HG03558 (cell line): ENCODE measurements around the gene PTPRT.

Source experiments
- ATAC-seq: cut with Tn5 transposase; IDR thresholded peaks from one replicate; pipeline ENCODE4 v1.9.1; 2021; ENCODE audit warnings: moderate number of reproducible peaks; ENCODE audit not compliant: unreplicated experiment; ENCODE audit errors: extremely low read depth

Gene PTPRT

DNA sequence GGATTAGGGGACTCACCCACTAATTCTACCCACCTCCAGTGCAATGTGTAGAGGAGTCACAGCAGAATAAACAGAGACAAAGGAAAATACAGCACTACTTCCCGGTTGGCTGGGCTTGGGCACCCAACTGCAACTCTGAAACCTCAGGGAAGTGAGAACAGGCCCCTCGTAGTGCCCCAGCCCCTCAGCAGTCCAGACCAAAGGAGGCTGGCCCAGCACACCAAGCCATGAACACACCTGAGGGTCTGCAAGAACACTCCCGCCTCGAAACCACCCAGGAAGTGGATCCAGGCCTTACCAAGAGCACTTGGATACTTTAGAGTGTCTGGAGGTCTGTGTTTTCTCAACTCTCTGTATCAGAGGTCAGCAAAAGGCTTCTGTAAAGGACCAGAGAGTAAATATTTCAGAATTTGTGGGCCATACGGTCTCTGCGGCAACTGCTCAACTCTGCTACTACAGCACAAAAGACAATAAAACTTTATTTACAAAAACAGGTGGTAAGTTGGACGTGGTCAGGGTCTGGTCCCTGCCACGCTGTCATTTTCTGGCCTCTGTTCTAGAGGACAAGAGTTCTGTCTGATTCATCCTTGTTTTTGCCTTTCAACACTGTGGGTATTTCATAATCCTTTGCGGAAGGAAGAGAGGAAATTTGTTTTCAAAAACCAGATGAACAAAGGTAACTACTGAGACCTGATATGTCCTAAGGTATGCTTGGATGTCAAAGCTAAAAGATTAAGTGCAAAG, 154.6 kb downstream of the PTPRT start:
- no peak for ATAC-seq

DNA sequence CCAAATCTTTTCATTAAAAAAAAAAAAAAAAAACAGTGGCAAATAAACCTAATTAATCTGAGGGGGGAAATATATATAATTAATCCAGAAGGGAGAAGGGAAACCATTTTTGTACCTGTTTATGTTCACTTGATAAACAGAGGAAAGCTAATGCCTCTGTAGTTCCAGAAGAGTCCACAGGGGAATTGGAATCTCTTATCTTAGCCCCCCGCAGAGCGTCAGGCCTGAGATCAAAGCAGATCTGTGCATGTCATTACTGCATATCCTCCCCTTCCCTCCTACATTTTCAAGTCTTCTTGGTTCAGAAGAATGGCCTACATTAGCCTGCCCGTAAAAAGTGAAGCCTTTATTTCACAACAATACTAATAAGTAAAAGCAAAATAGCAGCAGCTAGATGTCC, 157.2 kb downstream of the PTPRT start:
- no peak for ATAC-seq

DNA sequence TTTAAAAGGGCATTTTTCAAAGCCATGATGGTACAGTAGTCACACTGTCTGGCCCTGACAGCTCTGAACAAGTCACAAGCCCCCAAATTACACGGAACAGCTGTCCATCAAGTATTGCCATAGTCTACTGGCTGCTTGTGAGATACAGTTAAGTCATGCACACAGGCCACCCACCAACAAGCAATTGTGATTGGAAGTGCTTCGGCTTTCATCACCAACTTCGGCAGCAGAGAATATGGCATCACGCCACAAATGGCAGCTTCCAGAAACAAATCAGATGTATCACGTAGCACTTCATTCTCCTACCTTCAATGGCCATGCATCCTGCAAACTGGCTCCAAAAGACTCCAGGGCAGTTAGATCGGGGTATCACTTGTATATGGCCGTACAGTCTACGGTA, 160.5 kb downstream of the PTPRT start:
- no peak for ATAC-seq

DNA sequence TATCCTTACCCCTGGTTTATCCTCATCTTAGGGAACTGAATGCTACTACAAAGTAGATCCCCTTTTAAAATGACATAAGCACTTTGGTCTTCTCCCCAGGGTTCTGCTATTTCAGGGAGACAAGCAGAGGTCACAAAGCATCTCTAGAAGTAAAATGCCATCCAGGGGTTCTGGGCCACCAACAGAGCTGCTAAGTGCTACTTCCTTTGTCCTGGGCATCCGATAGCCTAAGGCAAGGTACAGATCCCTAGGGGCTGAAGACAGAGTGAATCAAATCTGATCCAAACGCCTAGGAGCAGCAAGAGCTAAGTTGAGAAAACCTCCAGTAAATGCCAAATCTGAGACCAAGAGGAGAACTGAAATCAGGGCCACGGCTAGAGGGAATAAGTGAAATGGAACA, 161.2 kb downstream of the PTPRT start:
- no peak for ATAC-seq

DNA sequence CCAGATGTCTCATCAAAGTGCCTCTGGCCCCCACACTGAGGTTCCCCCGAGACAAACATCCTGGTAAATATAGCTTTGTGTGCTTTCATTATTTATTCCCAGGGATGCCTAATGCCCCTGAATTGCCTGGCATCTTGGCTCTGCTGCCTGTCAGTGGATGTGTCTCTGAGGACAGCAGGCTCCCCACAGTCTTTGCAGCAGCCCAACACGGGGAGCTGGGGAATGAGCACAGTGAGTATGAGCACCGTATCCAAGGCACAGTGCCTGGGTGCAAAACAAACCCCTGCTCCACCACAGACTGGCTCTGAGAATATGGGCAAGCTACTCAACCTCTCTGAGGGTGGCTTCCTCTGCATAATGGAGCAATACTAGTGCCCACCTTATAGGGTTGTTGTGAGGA, 165.9 kb downstream of the PTPRT start:
- no peak for ATAC-seq

DNA sequence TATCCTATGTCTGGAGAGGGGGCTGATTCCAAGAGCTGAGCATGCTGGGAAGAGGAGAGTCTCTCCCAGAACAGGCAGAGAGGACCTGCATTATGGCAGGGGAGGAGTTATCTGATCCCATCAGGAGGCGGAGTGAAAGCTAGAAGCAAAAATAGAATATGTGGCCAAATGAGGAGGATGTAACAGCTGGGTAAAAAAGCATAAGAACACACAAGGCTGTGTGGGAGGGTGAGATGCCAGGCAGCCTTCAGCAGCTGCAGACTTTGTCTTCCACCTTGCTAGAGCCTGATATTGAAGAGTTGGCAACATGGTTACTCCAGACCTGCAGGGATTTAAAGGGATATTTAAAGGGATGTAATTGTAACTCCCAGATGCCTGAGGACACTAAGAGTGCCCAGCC, 167.1 kb downstream of the PTPRT start:
- ATAC-seq = no peak

DNA sequence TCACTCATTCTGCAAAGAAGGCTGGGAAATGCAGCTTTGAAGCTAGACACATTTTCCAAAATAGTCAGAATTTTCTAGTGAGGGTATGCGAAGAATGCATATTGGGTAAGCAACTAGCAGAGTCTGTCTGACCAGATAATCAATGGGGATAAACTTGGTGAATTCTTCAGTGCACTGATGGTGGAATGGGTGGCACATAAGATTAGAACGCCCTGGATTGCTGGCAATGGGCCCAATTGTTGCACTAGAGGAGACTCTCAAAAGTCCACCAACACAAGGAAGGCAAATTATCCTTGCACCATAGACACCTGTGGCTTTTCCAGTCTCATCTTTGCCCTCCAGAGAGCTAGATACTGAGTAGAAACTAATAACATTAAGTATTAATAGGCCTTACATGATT, 167.6 kb downstream of the PTPRT start:
- no peak for ATAC-seq

DNA sequence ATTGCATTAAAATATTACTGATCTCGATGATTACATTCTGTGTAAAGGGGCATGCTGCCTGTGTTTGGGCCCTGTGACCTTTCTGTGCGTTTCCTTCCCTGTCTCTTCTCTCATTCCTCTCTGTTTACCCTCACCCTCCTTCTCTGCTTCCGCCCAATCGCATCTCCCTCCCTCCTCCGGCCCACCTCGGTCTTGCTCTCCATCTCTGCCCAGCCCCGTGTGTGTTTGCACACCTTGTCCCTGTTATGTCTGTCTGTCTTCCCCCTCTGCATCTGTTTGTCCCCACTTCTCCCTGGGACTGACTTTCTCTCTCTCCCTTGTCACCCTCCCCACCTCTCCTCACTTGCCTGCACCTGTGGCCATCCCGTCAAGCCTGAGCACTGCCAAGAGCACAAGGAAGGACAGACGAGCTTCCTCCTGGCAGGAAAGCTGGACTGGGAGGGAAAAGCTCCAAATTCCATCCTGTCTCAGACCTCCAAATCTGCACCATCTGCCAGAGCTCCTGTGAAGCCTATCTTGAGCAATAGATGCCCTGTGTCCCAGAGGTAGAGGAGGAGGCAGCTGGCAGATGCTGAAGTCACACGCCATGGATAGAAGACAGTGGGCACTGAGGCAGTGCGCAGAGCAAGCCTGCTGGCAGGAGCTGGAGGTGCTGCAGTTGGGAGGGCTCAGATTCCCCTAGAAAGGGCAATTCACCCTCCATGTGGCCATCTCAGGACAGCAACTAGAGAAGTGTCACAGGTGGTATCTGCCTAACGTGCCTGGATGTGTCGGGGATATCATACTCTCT, 172.3 kb downstream of the PTPRT start:
- ATAC-seq = no peak

DNA sequence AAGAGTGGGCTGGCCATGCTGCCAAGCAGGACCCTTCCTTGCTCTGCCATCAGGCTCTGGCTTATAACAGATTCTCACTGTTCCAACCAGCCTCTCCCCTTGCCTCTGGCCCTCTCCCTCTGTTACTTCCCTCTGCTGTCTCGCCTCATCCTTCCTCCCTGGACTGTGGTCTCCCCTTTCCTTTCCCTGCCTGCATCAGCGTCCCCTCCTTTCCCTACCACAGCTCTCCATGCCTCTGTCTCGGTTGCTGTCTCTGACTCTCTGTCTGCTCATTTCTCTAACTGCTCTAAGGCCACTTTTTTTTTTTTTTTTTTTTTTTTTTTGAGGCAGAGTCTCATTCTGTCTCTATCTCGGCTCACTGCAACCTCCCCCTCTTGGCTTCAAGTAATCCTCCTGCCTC, 173.4 kb downstream of the PTPRT start:
- ATAC-seq = no peak

DNA sequence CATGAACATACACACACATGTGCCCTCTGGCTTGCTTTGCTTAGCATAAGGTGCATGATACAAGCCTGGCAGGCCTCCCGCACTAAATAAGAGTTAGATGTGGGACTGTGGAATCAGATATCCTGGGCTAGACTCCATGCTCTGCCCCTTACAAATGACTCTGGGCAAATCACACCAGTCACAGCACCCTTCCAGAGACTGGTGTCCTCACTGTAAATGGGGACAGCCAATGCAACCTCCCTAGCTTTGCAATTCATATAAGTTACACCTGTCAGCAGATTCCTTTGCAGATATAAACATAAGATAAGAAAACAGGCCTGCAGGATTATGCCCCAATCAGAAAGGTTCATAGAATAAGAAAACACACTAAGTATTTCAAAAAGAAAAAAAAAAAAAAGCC, 174.1 kb downstream of the PTPRT start:
- ATAC-seq = no peak

DNA sequence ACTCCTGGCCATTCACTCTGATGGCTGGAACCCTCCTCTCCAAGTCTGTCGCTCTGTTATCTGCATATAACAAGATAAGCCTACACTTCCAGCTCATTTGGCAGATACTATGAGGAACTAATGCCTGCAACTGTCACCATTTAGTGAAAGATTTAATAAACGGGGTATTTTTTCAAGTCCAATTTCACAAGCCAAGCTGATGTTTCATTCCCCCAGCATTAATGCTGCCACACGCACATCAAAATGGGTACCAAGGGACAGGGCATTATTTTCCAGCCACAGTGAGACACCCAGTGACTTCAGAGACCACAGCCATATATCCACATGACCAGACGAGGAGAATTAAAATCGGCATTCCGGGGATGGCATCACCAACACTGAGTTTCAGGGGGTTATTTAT, 175.5 kb downstream of the PTPRT start:
- ATAC-seq = no peak

DNA sequence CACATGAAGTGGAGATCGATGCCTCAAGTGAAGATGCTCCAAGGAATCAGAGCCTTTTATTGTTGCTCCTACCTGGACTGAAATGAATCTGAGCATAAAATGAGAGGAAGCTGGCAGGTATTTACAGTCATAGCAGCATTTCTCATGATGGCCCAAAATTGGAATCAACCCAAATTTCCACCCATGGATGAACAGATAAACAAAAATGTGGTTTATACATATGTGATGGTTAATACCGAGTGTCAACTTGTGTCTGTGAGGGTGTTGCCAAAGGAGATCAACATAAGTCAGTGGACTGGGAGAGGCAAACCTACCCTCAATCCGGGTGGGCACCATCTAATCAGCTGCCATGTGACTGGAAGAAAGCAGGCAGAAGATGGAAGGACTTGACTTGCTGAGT, 178.2 kb downstream of the PTPRT start:
- ATAC-seq = no peak

DNA sequence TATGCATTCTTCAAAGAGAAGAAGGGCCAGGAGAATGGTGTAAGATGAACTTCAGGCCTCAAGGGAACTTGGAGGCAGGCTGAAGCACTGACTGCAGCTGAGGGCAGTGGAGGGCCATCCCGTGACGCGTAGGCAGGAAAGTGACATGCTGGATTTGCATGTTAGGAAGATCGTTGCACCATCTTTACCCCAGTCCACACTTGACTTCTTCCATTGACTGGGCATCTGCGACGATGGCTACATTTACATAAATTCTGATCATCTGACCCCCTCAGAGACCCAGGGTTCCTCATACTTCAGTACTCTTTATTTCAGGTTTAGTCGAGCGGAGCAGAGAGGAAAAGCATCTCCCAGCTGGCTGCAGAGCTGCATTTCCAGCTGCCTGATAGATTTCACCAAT, 180.2 kb downstream of the PTPRT start:
- no peak for ATAC-seq

DNA sequence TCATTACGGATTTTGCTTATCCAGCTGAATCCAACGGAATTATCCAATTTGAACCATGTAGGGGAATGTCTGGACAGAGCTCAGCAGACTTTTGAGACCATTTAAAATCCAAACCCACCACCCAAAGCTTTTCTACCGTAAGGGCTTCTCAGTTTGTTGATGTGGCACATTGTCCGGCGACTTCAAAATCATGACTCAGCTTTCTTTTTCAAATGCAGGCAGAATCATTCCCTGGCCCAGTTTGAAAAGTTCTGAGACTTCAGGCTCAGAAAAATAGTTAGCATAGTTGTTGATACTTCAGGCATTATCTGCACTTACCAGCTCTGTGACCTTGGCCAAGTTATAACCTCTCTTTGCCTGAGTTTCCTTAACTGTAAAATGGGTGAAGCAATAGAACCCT, 182.2 kb downstream of the PTPRT start:
- no peak for ATAC-seq

DNA sequence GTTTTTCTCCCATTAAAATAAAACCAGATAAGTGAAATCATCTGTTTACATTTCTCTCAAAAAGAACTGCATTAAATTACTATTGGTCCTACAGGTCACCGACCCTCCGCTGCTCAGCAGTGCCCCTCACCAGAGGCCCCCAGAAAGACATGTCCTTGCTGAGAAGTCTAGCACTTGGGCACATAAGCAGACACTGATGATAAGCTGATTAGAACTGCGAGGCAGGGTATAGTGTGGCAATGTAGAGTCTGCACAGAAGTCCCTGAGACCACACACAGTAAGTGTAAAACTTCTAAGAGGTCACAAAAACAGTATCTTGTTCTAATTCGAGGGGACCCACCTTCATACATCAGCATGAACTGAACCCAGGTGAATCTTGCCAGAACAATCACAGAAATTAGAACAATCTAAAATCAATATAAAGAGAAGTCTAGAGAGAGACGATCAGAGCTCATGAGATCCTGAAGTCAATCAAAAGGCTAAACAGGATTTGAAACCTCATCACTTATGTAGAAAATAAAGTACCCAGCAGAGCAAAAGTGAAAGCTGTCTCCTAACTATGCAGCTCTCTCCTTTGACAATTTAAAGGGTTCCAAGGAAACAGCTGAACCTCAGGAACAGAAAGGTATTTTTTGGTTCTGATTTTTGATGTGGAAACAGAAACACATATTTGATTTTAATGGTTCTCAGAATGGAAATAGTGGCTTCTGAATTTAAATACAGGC, 182.9 kb downstream of the PTPRT start:
- ATAC-seq = no peak

DNA sequence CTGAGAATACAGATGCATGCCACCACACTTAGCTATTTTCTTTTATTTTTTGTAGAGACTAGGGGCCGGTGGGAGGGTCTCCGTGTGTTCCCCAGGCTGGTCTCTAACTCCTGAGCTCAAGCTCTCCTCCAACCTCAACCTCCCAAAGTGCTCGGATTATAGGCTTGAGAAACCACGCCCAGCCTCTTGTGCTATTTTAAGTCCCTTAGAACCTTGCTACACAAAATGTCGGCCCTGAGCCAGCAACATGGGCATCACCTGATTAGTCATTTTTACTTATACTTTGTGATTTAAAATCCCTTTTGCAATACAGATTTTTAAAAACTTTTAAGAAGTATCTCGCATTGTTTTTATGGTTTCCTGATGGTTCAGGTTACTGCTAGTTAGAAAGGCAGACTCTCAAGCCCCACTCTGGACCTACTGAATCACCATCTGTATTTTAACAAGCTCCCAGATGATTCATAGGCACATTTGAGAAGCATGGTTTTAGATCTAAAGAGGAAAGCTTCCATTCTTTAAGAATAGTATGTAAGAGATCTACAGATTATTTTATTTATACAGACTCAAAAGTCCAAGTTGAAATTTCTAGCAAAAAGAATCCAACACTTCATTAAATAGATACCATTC, 186.3 kb downstream of the PTPRT start:
- ATAC-seq = no peak

DNA sequence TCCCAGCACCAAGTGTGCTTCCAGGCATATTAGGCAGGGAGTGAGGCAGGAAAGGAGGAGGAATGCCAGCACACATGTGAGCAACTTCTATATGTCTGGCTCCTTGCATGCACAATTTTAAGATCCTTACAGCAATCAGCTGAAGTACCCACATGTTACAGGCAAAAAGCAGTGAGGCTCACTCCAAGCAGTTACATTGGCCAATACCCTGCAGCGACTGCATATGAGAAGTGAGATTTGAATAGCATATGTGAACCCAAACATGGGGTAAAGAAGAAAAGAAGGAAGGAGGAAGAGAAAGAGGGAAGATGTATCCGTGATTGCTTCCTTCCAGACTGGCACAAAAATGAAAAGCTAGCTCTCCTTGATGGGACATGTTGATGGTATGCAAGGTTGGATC, 193.6 kb downstream of the PTPRT start:
- no peak for ATAC-seq

DNA sequence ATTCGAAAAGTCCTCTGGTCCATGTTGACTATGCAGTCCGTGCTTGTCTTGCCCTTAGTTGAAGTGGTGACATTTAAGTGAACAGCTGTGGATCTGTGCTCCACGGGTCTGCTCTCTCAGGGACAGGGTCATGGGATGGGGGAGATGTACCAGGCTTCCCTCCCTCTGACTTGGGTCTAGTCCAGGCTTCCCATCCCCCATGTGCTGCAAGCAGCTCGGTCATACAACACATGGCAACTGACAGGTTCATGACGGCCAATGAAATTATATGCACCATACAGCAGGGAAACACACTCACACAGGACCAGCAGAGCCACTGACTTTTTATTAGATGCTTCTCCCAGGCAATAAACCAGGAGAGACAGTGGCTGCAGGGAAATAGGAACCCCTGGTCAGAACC, 201.4 kb downstream of the PTPRT start:
- no peak for ATAC-seq

DNA sequence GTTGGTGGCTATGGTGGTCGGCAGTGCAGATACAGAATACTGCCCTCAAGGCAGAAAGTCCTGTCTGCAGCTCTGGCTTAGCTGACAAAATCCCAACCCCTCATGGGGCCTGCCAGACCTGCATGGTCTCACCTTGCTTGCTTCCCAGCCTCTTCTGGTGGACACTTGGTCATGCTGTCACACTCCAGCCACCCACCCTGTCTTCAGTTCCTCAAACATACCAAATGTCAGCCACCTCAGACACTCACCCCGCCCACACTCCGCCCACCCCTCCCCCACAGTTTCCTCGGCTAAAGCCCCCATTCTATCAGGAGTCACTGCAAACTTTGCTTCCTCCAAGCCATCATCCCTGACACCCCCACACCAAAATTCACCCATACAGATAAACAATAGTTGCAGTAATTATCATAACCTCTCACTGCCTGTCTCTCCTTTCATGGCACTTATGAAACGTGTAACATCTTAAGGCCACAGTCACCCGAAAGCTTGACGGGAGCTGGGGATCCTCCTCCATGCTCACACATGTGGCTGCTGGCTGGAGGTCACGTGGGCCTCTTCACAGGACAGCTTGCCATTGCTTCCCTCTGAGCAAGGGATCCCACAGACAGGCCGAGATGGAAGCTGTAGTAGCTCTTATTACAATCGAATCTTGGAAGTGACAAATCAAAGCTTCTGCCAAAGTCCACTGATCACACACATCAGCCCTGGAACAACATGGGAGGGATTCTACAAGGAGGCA, 202.2 kb downstream of the PTPRT start:
- no peak for ATAC-seq

DNA sequence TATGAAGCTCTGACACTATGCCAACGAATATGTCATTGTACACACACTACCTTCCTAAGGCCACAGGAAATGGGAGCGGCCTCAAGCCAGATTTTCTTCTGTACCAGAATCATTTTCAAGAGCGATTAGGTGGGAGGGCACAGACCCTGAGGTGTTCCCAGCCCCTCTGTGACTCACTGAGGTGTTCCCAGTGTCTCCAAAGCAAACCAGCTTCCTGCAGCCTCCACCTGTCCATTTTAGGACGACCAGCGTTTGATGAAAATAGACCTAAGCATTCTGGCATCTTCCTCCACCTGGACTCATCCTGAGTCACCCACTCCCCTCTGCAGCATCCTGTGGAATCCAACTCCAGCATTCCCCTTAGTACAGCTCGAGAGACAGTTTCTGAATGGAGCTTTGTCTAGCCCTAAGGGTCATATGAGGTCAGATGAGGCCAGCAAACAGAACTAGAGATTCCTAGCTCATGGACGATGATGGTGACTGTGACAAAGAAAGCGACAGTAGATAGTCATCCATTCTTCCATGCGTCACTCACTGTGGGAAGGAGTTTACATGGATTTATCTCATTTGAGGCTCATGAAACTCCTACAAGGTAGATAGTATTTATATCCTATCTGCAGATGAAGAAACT, 203.4 kb downstream of the PTPRT start:
- no peak for ATAC-seq
